Adrenal gland (tissue), 5 donors: ENCODE data around the gene CDC7.

Experiments used
- CTCF ChIP-seq, 6 experiments: fragments of 450-650 bp in 4 of 6; fragments of 200-600 bp in 2 of 6; sonication (generic) in 1 of 6; IDR thresholded peaks; 1 replicate in 5 of 6; 2 replicates in 1 of 6; pipeline versions ENCODE4 v1.5.1 to v1.8.0; 2016 to 2021; ENCODE audit warnings: antibody characterized with exemption in 6 of 6, mild to moderate bottlenecking in 2 of 6, moderate library complexity in 1 of 6
- POLR2A ChIP-seq, 2 donors: fragments of 450-650 bp; IDR thresholded peaks; one replicate each; pipeline ENCODE4 v1.6.1; 2017; ENCODE audit warnings: antibody characterized with exemption in 2 of 2, mild to moderate bottlenecking in 2 of 2, moderate library complexity in 1 of 2
- donor health status: DM: no; HTN: no; CAD: no.

- no peak for TF ChIP-seq CTCF (IDR thresholded peaks at IDR 0.05)
- TF ChIP-seq POLR2A (IDR thresholded peaks at IDR 0.05), result no peak
Measured at GRCh38 chr1:91454136-91454535, 46.5 kb upstream of the CDC7 start.
